ENCODE measurements around the gene TTC13.

GRCh38 chr1:231026576-231026975 lies 47.9 kb upstream of the TTC13 start:
- TF ChIP-seq, protein P1, sequence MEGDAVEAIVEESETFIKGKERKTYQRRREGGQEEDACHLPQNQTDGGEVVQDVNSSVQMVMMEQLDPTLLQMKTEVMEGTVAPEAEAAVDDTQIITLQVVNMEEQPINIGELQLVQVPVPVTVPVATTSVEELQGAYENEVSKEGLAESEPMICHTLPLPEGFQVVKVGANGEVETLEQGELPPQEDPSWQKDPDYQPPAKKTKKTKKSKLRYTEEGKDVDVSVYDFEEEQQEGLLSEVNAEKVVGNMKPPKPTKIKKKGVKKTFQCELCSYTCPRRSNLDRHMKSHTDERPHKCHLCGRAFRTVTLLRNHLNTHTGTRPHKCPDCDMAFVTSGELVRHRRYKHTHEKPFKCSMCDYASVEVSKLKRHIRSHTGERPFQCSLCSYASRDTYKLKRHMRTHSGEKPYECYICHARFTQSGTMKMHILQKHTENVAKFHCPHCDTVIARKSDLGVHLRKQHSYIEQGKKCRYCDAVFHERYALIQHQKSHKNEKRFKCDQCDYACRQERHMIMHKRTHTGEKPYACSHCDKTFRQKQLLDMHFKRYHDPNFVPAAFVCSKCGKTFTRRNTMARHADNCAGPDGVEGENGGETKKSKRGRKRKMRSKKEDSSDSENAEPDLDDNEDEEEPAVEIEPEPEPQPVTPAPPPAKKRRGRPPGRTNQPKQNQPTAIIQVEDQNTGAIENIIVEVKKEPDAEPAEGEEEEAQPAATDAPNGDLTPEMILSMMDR (IDR thresholded peaks at IDR 0.05), result no peak
- no peak for TF ChIP-seq POLR2AphosphoS5 (IDR thresholded peaks at IDR 0.05)
- no peak for TF ChIP-seq POLR2A (IDR thresholded peaks at IDR 0.05; ENCODE audit: low read depth)
